ENCODE measurements around the gene GRK7.

GRK7 gene

GRCh38 chr3:141808586-141808985, 45.4 kb downstream of the GRK7 start:
- Histone ChIP-seq H3K27ac (ENCODE audit: low read depth, low read length) (no peak overlapping the region), H3K4me3 (ENCODE audit: low read length) (no peak overlapping the region), H3K27me3 (ENCODE audit: insufficient read depth, low read length) (no peaks in the 10 kb centered on the region), H3K36me3 (ENCODE audit: insufficient read depth, low read length) (no peaks in the 10 kb centered on the region), H3K9ac (ENCODE audit: low read depth, low read length) (no peak overlapping the region), H3K4me1 (ENCODE audit: insufficient read depth, low read length) (no peaks in the 10 kb centered on the region), H3K9me3 (ENCODE audit: insufficient read depth, low read depth, low read length) (no peaks in the 10 kb centered on the region)
- 90% methylated on average over 4 of the region's 5 CpGs for WGBS

GRCh38 chr3:141810161-141810560, 47.0 kb downstream of the GRK7 start:
- no peaks in the 10 kb centered on the region for H3K27me3 ChIP-seq (ENCODE audit: insufficient read depth, low read length)
- no peak overlapping the region for H3K4me3 ChIP-seq (ENCODE audit: low read length)
- H3K9me3 ChIP-seq (ENCODE audit: insufficient read depth, low read depth, low read length) = no peaks in the 10 kb centered on the region
- H3K9ac ChIP-seq (ENCODE audit: low read depth, low read length) = no peak overlapping the region
- no peaks in the 10 kb centered on the region for H3K4me1 ChIP-seq (ENCODE audit: insufficient read depth, low read length)
- H3K36me3 ChIP-seq (ENCODE audit: insufficient read depth, low read length) = no peaks in the 10 kb centered on the region
- H3K27ac ChIP-seq (ENCODE audit: low read depth, low read length) = no peak overlapping the region
- 85% methylated on average over 2 of the region's 2 CpGs for WGBS

- H3K4me1 ChIP-seq (ENCODE audit: insufficient read depth, low read length) = no peaks in the 10 kb centered on the region
- H3K27ac ChIP-seq (ENCODE audit: low read depth, low read length) = no peak overlapping the region
- no peak overlapping the region for H3K9ac ChIP-seq (ENCODE audit: low read depth, low read length)
- H3K27me3 ChIP-seq (ENCODE audit: insufficient read depth, low read length) = no peaks in the 10 kb centered on the region
- no peak overlapping the region for H3K4me3 ChIP-seq (ENCODE audit: low read length)
- 94% methylated on average over 3 of the region's 3 CpGs for WGBS
- no peaks in the 10 kb centered on the region for H3K9me3 ChIP-seq (ENCODE audit: insufficient read depth, low read depth, low read length)
- H3K36me3 ChIP-seq (ENCODE audit: insufficient read depth, low read length) = no peaks in the 10 kb centered on the region
Measured at GRCh38 chr3:141811348-141811747, 48.1 kb downstream of the GRK7 start.

GRCh38 chr3:141812084-141812483, 48.9 kb downstream of the GRK7 start:
- WGBS = 92% methylated on average over 4 of the region's 5 CpGs
- Histone ChIP-seq H3K9me3 (ENCODE audit: insufficient read depth, low read depth, low read length) (no peaks in the 10 kb centered on the region), H3K27ac (ENCODE audit: low read depth, low read length) (no peak overlapping the region), H3K36me3 (ENCODE audit: insufficient read depth, low read length) (no peaks in the 10 kb centered on the region), H3K4me3 (ENCODE audit: low read length) (no peak overlapping the region), H3K4me1 (ENCODE audit: insufficient read depth, low read length) (no peaks in the 10 kb centered on the region), H3K27me3 (ENCODE audit: insufficient read depth, low read length) (no peaks in the 10 kb centered on the region), H3K9ac (ENCODE audit: low read depth, low read length) (no peak overlapping the region)

- 69% methylated on average over 4 of the region's 4 CpGs for WGBS
- no peak overlapping the region for H3K9ac ChIP-seq (ENCODE audit: low read depth, low read length)
Measured at GRCh38 chr3:141812586-141812985, 49.4 kb downstream of the GRK7 start.

More at GRCh38 chr3:141812586-141812985, 49.4 kb downstream of the GRK7 start:
- Histone ChIP-seq H3K4me1 (ENCODE audit: insufficient read depth, low read length) (no peaks in the 10 kb centered on the region), H3K9me3 (ENCODE audit: insufficient read depth, low read depth, low read length) (no peaks in the 10 kb centered on the region), H3K4me3 (ENCODE audit: low read length) (no peak overlapping the region), H3K27ac (ENCODE audit: low read depth, low read length) (no peak overlapping the region), H3K36me3 (ENCODE audit: insufficient read depth, low read length) (no peaks in the 10 kb centered on the region), H3K27me3 (ENCODE audit: insufficient read depth, low read length) (no peaks in the 10 kb centered on the region)
